Vagina (tissue), 2 donors: ENCODE results near the gene VPS33B. TPM values are rescaled to one million over a fixed set of nuclear protein-coding genes. Genes with fewer than 3 reads are reported as not detected.

Source experiments
- DNase-seq, 2 donors: peaks; one replicate each; pipeline ENCODE4 v3.0.0-alpha.2; 2017; ENCODE audit errors: extremely low spot score in 2 of 2
- H3K27ac ChIP-seq: fragments of 200-600 bp; sonication (generic); one replicate; pipeline ENCODE4 v1.5.1; 2019
- H3K27me3 ChIP-seq: fragments of 200-600 bp; sonication (generic); one replicate; pipeline ENCODE4 v1.5.1; 2019
- H3K36me3 ChIP-seq, 2 donors: fragments of 200-600 bp; sonication (generic); one replicate each; pipeline ENCODE4 v1.5.1; 2017 to 2019
- H3K4me1 ChIP-seq: fragments of 200-600 bp; sonication (generic); one replicate; pipeline ENCODE4 v1.5.1; 2019
- H3K4me3 ChIP-seq, 2 donors: fragments of 200-600 bp; sonication (generic); 1 replicate in 1 of 2; 2 replicates in 1 of 2; pipeline ENCODE4 v1.5.1; 2016 to 2019
- H3K9me3 ChIP-seq: fragments of 200-600 bp; sonication (generic); one replicate; pipeline ENCODE4 v1.5.1; 2019
- POLR2A ChIP-seq, 2 donors: fragments of 450-650 bp; IDR thresholded peaks; one replicate each; pipeline ENCODE4 v1.6.1; 2017; ENCODE audit warnings: antibody characterized with exemption in 2 of 2, mild to moderate bottlenecking in 2 of 2, moderate library complexity in 2 of 2
- POLR2AphosphoS5 ChIP-seq, 2 donors: sonication (generic); formaldehyde crosslinking; IDR thresholded peaks; one replicate each; pipeline ENCODE4 v1.9.0; 2017; ENCODE audit warnings: antibody characterized with exemption in 2 of 2, mild to moderate bottlenecking in 2 of 2, low read depth in 1 of 2; ENCODE audit not compliant: insufficient read depth in 1 of 2
- intact Hi-C: fragments of 100-400 bp; cut with DNase I; formaldehyde crosslinking; loops from one replicate; pipeline ENCODE4 v1.15.1; 2023
- total RNA-seq: library from RNA; depleted of rRNA; stranded (reverse); fragments of >200 nt; gene quantifications from one replicate; pipeline ENCODE4 v1.2.3, GENCODE V29; 2016
- TF ChIP-seq, protein P1 (sequence below), 3 experiments: fragments of 450-650 bp in 2 of 3; fragments of 200-600 bp in 1 of 3; sonication (generic) in 1 of 3; IDR thresholded peaks; one replicate each; pipeline ENCODE4 v1.5.1; 2017 to 2019; ENCODE audit warnings: antibody characterized with exemption in 3 of 3, mild to moderate bottlenecking in 2 of 3, moderate library complexity in 2 of 3

The VPS33B gene
- total RNA-seq, 1 donor from 2014 or later, result 16.5 TPM

DNA sequence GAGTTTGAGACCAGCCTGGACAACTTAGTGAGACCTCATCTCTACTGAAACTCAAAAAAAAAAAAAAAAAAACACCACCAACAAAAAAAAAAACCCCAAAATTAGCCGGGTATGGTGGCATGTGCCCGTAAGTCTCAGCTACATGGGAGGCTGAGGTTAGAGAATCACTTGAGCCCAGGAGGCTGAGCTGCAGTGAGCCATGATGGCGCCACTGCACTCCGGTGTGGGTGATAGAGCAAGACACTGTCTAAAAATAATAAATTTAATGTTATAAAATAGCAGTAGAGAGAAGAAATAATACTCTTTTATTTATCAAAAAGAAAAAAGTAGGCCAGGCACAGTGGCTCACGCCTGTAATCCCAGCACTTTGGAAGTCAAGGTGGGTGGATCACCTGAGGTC lies 50.3 kb downstream of the VPS33B start:
- intact Hi-C loops, result no loop called here
- H3K4me1 ChIP-seq, result no peaks in the 10 kb centered on the region

DNA sequence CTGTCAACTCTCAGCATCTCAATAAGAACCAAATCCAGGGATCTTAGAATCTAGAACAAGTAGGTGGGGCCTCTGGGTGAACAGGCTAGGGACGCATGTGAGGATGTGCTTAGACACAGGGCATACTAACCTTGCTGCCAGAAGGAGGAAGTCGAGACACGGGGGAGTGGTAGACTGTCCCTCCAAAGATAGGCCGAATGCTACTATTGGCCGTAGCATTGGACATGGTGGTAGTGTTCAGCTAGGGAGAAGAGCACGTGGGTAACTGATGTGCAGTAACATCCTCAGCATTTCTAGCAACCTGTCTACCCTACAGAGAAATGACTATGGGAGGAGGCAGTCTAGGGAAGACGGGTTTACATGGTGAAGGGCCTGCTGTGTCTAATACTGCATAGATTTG lies 52.1 kb downstream of the VPS33B start:
- H3K36me3 ChIP-seq, result no peaks in the 10 kb centered on the region
- no peaks in the 10 kb centered on the region for H3K27me3 ChIP-seq
- DNase-seq, result no peak
- TF ChIP-seq POLR2A (IDR thresholded peaks at IDR 0.05) (no peak), POLR2AphosphoS5 (IDR thresholded peaks at IDR 0.05; ENCODE audit: insufficient read depth in 1 of 2, low read depth in 1 of 2) (no peak)
- TF ChIP-seq, protein P1, sequence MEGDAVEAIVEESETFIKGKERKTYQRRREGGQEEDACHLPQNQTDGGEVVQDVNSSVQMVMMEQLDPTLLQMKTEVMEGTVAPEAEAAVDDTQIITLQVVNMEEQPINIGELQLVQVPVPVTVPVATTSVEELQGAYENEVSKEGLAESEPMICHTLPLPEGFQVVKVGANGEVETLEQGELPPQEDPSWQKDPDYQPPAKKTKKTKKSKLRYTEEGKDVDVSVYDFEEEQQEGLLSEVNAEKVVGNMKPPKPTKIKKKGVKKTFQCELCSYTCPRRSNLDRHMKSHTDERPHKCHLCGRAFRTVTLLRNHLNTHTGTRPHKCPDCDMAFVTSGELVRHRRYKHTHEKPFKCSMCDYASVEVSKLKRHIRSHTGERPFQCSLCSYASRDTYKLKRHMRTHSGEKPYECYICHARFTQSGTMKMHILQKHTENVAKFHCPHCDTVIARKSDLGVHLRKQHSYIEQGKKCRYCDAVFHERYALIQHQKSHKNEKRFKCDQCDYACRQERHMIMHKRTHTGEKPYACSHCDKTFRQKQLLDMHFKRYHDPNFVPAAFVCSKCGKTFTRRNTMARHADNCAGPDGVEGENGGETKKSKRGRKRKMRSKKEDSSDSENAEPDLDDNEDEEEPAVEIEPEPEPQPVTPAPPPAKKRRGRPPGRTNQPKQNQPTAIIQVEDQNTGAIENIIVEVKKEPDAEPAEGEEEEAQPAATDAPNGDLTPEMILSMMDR (IDR thresholded peaks at IDR 0.05), result no peak
- intact Hi-C loops, result no loop called here
- no peak overlapping the region for H3K4me3 ChIP-seq
- no peaks in the 10 kb centered on the region for H3K9me3 ChIP-seq
- H3K4me1 ChIP-seq, result no peaks in the 10 kb centered on the region
- H3K27ac ChIP-seq, result no peak overlapping the region

More for the DNA sequence above, 50.3 kb downstream of the VPS33B start:
- Histone ChIP-seq H3K4me3 (no peak overlapping the region), H3K27ac (no peak overlapping the region), H3K9me3 (no peaks in the 10 kb centered on the region), H3K36me3 (no peaks in the 10 kb centered on the region), H3K27me3 (no peaks in the 10 kb centered on the region)
- TF ChIP-seq, protein P1 (IDR thresholded peaks at IDR 0.05), result no peak
- TF ChIP-seq POLR2A (IDR thresholded peaks at IDR 0.05), result no peak
- TF ChIP-seq POLR2AphosphoS5 (IDR thresholded peaks at IDR 0.05; ENCODE audit: insufficient read depth in 1 of 2, low read depth in 1 of 2), result no peak
- DNase-seq, result no peak

DNA sequence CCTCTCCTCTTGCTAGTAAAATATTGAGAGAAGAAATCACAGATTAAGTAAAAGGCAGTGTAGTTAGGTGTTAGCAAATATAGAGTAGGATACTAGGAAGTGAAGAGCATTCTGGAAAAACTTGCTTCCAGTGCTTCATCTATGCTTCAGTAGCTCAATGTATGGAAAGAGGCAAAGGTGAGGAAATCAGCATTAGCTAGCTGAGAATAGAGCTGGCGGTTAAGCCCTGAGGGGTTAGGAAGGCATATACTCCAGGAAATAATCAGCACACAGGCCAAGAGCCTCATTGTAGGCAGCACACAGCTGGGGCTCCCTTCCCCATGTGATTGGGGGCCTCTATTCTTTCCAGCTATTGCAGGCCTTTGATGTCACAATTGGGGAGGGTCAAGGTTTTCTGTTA lies 54.0 kb downstream of the VPS33B start:
- Histone ChIP-seq H3K36me3 (peaks cover 0 to 5% of the 10 kb centered on the region in 2 donors), H3K27me3 (no peaks in the 10 kb centered on the region), H3K4me3 (no peak overlapping the region), H3K27ac (no peak overlapping the region), H3K4me1 (no peaks in the 10 kb centered on the region), H3K9me3 (no peaks in the 10 kb centered on the region)
- DNase-seq, result no peak
- intact Hi-C loops, result no loop called here
- no peak for TF ChIP-seq POLR2A (IDR thresholded peaks at IDR 0.05)
- TF ChIP-seq, protein P1 (IDR thresholded peaks at IDR 0.05), result no peak
- TF ChIP-seq POLR2AphosphoS5 (IDR thresholded peaks at IDR 0.05; ENCODE audit: insufficient read depth in 1 of 2, low read depth in 1 of 2), result no peak

DNA sequence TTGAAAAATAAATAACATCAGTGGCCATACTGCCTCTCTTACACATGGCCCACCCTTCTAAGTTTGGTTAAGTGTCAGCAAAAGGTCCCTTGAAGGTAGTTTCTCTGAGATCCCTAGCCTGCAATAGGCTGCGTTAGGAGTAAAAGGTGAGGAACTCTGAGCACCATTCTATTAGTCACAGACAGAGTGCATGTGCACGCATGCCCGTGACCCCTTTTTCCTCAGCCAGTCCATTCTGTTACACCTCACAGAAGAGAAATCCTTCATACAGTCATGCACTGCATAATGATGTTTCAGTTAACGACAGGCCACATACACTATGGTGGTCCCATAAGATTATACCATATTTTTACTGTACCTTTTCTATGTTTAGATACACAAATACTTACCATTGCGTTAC lies 55.2 kb downstream of the VPS33B start:
- peaks cover 0 to 5% of the 10 kb centered on the region in 2 donors for H3K36me3 ChIP-seq
- intact Hi-C loops, result no loop called here
- H3K27me3 ChIP-seq, result no peaks in the 10 kb centered on the region
- no peak overlapping the region for H3K27ac ChIP-seq
- no peak for DNase-seq
- no peak for TF ChIP-seq POLR2AphosphoS5 (IDR thresholded peaks at IDR 0.05; ENCODE audit: insufficient read depth in 1 of 2, low read depth in 1 of 2)
- TF ChIP-seq, protein P1 (IDR thresholded peaks at IDR 0.05), result no peak
- no peak for TF ChIP-seq POLR2A (IDR thresholded peaks at IDR 0.05)
- H3K4me1 ChIP-seq, result no peaks in the 10 kb centered on the region
- H3K9me3 ChIP-seq, result no peaks in the 10 kb centered on the region
- no peak overlapping the region for H3K4me3 ChIP-seq

DNA sequence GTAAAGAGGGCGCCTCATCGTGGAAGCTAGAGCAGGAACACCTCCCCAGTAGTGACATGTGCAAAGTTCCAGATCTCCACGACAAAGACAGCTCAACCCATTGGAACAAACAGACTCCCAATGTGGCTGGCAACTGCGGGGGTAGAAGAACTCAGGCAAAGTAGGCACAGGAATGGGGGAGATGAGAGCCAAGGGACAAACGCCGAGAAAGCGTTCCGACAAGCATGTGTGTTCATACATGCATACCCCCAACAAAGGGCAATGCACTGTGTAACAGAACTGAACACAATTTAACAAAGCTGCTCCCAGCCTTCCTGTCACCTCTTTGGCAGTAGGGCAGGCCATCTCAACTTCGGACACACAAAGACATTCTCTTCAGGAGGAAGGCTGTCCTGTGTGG lies 56.1 kb downstream of the VPS33B start:
- Histone ChIP-seq H3K27ac (no peak overlapping the region), H3K4me3 (no peak overlapping the region), H3K36me3 (peaks cover 0 to 13% of the 10 kb centered on the region in 2 donors), H3K9me3 (no peaks in the 10 kb centered on the region), H3K27me3 (no peaks in the 10 kb centered on the region), H3K4me1 (no peaks in the 10 kb centered on the region)
- intact Hi-C loops, result no loop called here
- TF ChIP-seq, protein P1 (IDR thresholded peaks at IDR 0.05), result no peak
- TF ChIP-seq POLR2A (IDR thresholded peaks at IDR 0.05), result no peak
- TF ChIP-seq POLR2AphosphoS5 (IDR thresholded peaks at IDR 0.05; ENCODE audit: insufficient read depth in 1 of 2, low read depth in 1 of 2), result no peak
- no peak for DNase-seq
